T-helper 2 cell (primary cell): ENCODE measurements around the gene MAN2B2.

Experiments
- DNase-seq, 5 experiments: peaks; one replicate each; pipeline versions ENCODE4 v3.0.0 to v3.0.0-alpha.2; 2012 to 2022

The MAN2B2 gene

DNA sequence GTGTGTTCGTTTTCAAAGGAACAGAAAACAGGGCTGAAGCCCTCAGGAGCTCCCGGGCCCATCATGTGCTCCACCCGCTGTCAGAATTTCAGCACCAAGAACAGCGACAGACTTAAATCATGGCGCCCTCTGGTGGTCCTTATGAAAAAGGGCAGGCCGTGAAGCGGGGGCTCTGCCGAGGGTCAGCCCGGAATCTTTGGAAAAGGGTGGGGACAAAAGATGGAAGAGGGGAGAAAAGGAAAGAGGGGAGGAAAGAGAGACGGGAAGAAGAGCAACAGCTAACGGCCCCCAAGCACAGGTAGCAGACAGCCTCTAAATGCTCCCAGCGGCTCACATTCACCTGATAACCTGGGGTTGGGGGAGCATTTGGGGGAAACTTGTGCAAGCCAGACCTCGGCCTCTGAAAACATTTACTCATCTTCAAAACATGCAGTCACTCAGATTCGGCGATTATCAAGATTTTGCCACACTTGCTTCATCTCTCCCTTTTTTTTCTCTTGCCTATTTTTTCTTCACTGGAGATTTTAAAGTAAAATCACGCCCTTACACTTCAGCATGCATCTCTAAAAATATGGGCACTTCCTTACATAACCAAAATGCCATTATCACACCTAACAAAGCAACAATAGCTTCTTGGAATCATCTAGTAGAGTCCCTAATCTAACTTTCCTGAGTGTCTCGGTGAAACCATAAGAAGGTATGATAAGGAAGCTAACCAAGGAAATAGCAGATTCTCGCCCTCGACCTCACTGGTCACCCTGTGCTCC is 28.1 kb upstream of the MAN2B2 start:
- peak in 3 of 5 experiments; percentile 21 to 67 (median 30) for DNase-seq

- DNase-seq = no peak
Observed at GRCh38 chr4:6548201-6548881, 26.6 kb upstream of the MAN2B2 start.

GRCh38 chr4:6548882-6549230 is 26.1 kb upstream of the MAN2B2 start:
- DNase-seq = no peak

DNA sequence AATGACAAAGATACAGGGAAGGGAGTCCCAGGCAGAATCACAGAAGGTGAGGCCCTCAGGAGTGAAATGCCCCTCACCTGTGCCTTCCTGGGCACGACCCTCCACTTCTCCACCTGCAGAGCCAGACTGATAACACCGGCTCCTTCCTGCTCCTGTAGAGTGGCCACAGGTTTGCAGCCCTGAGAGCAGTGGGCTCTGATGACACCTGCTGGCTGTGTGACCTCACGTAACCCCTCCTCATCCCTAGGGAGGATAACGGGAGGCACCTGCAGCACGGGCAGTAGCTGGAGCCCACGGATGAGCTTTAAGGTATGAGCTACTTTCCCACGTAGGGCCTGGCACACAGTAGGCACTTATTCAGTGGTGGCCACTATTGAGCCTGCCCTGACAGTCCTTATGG is 25.5 kb upstream of the MAN2B2 start:
- DNase-seq = no peak

DNA sequence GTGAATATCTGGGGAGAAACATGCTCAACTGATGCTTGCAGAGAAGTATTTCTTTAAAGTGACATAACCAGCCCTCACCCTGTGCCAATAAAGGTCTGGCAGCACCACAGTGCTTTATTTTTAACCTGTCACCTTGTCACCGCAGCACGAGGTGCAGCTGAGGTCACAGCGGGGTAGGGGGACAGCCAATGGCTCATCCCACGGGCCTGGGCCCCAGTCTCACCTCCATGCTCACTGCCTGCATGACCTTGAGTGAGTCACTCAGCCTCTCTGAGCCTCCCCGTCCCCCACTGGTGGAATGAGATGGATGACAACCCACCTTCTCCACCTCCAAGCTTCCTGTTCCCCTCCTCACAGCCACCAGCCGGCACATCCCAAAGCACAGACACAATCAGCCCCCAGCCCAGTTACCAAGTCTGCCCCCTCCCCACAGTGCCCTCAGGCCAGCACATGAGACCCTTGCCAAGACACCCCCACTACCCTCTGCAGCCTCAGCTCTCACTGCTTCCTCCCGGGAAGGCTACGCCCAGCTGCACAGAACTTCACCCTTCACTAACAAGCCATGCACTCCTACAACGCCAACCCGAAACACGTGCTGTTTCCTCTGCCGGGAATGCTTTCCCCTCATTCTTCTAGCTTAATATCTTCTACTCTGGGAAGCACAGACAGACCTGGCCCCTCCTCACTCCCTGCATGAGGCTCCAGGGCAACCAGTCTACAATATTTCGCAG is 24.9 kb upstream of the MAN2B2 start:
- no peak for DNase-seq

DNA sequence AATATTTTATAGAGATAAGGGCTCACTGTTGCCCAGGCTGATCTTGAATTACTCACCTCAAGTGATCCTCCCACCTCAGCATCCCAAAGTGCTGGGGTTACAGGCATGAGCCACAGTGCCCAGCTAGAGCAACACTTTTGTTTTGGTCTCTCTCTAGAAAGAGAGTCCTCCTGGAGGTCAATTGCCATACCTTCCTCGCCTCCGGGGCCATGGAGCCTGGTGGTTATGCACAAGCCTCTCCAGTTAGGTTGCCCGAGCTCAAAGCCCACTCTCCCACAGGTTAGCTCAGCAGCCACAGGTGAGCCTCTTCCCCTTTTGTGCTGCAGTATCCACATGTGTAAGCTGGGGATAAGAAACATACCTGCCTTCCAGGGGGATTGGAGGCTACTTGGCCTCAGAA is 24.2 kb upstream of the MAN2B2 start:
- no peak for DNase-seq

GRCh38 chr4:6551660-6552059 is 23.3 kb upstream of the MAN2B2 start:
- no peak for DNase-seq

- DNase-seq = no peak
Observed at GRCh38 chr4:6555519-6555918, 19.5 kb upstream of the MAN2B2 start.

- no peak for DNase-seq
Observed at GRCh38 chr4:6556263-6556662, 18.7 kb upstream of the MAN2B2 start.

- DNase-seq = no peak
Observed at GRCh38 chr4:6557185-6557584, 17.8 kb upstream of the MAN2B2 start.

DNA sequence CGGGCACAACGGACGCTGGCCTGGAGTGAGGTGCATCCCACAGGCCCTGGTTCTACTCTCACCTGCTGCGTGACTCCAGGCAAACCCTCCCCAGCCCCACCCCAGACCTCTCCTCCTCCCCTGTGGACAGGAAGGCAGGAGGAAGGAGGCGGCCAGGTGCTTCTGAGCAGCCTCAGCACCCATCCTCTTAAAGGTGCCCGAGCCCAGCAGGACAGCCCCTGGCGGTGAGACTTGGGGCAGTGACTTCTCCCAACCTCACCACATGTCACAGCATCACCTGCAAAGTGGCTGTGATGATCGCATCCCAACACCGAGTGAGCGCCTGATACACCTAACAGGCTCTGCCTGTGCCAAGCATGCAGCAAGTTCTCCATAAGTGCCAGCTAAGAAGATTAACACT is 17.1 kb upstream of the MAN2B2 start:
- DNase-seq = no peak

GRCh38 chr4:6560416-6561172 is 14.4 kb upstream of the MAN2B2 start:
- no peak for DNase-seq

DNA sequence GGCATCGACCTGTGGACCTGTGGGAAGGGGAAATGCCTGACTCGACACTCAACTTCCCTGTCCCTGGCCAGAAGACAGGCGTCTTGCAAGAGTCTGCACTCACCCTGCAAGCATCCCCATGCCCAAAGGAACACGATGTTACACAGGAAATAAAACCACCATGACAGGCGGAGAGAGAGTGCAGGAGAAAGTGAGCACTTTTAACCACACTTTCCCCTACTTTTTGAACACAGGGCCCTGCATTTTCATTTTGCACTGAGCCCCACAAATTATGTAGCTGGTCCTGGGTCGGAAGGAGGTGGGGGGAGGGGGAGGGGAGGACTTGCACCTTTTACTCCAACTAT is 13.8 kb upstream of the MAN2B2 start:
- no peak for DNase-seq

DNA sequence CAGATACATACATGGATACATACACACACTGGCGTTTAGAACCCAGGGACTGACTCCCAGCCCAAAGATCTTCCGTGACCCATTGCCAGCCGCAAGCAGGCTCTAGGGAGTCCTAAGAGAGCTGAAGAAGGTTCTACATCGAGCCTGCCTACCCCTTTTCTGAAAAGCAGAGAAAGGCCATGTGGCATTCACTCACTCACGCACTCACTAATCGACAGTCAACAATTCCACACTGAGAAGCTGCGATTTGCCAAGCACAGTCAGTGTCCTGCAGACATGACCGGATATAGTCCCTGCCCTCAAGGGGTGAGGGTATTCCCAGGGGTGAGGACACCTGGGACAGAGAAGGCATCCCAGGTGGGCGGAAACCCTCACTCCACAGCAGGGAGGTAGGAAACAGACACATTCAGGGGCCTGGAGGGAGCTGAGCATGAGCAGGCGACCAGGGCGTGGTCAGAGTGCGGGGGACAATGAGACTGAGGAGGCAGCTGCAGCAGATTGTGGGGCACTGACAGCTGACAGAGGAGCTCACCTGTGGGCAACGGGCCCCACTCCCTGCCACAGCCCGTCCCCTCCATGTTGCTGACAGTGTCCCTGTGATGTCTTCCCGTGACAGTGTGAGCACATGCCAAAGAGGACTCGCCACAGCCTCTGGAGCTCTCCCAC is 13.2 kb upstream of the MAN2B2 start:
- no peak for DNase-seq

DNA sequence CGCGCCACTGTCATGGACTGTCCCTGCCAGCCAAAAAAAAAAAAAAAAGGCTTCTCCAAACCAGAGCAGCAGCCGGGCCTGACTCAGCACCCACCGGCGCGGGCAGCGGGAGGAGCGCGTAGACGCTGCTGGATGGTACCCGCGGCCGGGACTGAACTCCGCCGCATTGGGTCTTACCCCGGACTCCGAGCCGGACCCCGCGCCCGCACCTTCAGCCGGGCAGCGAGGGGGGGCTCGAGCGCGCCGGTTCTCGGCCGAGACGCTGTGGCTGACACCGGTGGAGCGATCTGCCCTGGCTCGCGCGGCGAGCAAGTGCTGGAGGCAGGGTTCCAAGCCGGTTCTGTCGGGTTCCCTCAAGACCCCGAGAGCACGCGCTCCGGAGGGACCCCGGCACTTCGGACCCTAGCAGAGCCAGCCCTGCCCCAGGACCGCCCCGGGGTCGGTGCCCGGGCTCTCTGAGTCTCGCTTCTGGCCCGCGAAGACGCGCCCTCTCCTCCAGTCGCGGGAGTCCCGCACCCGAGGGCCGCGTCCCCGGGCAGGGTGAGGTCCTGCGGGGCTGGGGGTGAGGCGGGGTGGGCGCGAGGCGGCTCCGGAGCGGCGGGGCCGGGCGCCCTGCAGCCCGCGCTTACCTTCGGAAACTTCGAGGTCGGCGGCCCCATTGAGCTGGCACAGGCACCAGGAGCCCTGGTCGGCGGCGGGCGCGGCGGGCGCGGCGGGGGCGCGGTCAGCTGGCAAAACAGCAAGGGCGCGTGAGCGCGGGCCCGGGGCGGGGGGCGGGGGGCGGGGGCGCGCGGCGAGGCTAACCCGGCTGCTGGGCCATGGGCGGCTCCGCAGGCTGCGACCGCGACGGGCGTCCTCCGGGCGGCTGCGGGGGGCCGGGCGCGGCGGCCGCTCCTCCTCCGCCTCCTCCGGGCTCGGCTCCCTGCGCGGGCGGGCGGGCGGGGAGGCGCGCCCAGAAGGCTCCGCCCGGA is 11.8 kb upstream of the MAN2B2 start:
- DNase-seq = no peak

GRCh38 chr4:6563935-6564645 is 10.9 kb upstream of the MAN2B2 start:
- no peak for DNase-seq

DNA sequence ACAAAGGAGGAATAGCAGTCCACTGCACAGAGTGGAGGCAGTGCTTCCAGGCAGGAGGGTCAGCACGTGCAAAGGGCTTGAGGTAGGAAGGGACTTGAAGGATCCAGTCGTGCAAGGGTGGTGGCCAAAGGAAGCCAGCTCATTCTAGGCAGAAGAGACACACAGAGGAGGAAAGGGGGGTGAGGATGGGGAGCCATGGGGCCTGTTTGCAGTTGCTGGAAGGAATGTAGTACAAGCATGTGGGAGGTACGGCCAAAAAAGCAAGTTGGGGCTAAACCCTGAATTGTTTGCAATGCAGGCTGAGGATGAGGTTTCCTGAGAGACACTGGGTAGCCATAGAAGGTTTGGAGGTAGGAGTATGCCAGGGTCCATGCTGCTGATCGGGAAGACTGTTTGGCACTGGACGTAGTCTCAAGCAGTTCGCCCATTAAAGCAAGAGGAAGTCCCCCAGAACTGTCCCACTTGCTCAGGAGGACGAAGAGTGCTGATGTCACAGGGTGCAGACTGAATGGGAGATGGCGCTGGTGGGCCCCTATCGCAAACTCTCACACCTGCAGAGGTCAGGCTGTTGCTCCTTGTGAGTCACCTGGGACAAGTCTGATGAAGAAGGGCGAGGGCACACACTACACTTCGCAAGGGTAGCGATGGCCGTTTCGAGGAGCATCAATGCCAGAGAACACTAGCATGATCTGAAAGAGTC is 9.1 kb upstream of the MAN2B2 start:
- DNase-seq = no peak

- DNase-seq = no peak
Observed at GRCh38 chr4:6566391-6567190, 8.4 kb upstream of the MAN2B2 start.

- DNase-seq = no peak
Observed at GRCh38 chr4:6567218-6567617, 7.8 kb upstream of the MAN2B2 start.
